ENCODE data around the gene TMUB1.

Gene TMUB1

GRCh38 chr7:151116603-151117440 lies 33.5 kb upstream of the TMUB1 start:
- H2AFZ ChIP-seq (ENCODE audit: low read depth): no peak overlapping the region
- no peak overlapping the region for H3K4me2 ChIP-seq
- H3K27me3 ChIP-seq (ENCODE audit: insufficient read depth, low read depth): no peaks in the 10 kb centered on the region
- H3K9ac ChIP-seq: no peak overlapping the region
- no peaks in the 10 kb centered on the region for H3K4me1 ChIP-seq (ENCODE audit: low read depth, poor library complexity, severe bottlenecking)
- H3K27ac ChIP-seq: no peak overlapping the region
- H3K4me3 ChIP-seq (IDR thresholded peaks at IDR 0.05; ENCODE audit: insufficient read depth, low read depth, low read length): no peak overlapping the region
- peaks cover 2% of the 10 kb centered on the region; the same call in 1 of the 2 replicates for H4K20me1 ChIP-seq (ENCODE audit: insufficient read depth)
- no peak for TF ChIP-seq CTCF (conservative IDR thresholded peaks at IDR 0.05; ENCODE audit: low read depth, low read length)
- peaks cover 16% of the 10 kb centered on the region; the same call in 1 of the 2 replicates for H3K79me2 ChIP-seq (ENCODE audit: insufficient read depth, low read depth)
- H3K36me3 ChIP-seq (ENCODE audit: insufficient read depth): peaks cover 5% of the 10 kb centered on the region; the same call in 1 of the 2 replicates

GRCh38 chr7:151115836-151116418 lies 32.6 kb upstream of the TMUB1 start:
- TF ChIP-seq CTCF (conservative IDR thresholded peaks at IDR 0.05; ENCODE audit: low read depth, low read length): no peak
- Histone ChIP-seq H3K27ac (no peak overlapping the region), H2AFZ (ENCODE audit: low read depth) (no peak overlapping the region), H3K9ac (no peak overlapping the region), H4K20me1 (ENCODE audit: insufficient read depth) (peaks cover 7% of the 10 kb centered on the region; the same call in 1 of the 2 replicates), H3K4me1 (ENCODE audit: low read depth, poor library complexity, severe bottlenecking) (peaks cover 4% of the 10 kb centered on the region), H3K4me2 (no peak overlapping the region), H3K79me2 (ENCODE audit: insufficient read depth, low read depth) (peaks cover 23% of the 10 kb centered on the region; the same call in 1 of the 2 replicates), H3K4me3 (IDR thresholded peaks at IDR 0.05; ENCODE audit: insufficient read depth, low read depth, low read length) (no peak overlapping the region), H3K36me3 (ENCODE audit: insufficient read depth) (peaks cover 5% of the 10 kb centered on the region; the same call in 1 of the 2 replicates), H3K27me3 (ENCODE audit: insufficient read depth, low read depth) (no peaks in the 10 kb centered on the region)

- Histone ChIP-seq H3K36me3 (ENCODE audit: insufficient read depth) (peaks cover under 1% of the 10 kb centered on the region; the same call in 1 of the 2 replicates), H2AFZ (ENCODE audit: low read depth) (no peak overlapping the region), H3K79me2 (ENCODE audit: insufficient read depth, low read depth) (peaks cover 23% of the 10 kb centered on the region; the same call in 1 of the 2 replicates), H3K4me3 (IDR thresholded peaks at IDR 0.05; ENCODE audit: insufficient read depth, low read depth, low read length) (no peak overlapping the region), H3K27me3 (ENCODE audit: insufficient read depth, low read depth) (no peaks in the 10 kb centered on the region), H3K4me2 (no peak overlapping the region), H4K20me1 (ENCODE audit: insufficient read depth) (peaks cover 13% of the 10 kb centered on the region; the same call in 1 of the 2 replicates), H3K4me1 (ENCODE audit: low read depth, poor library complexity, severe bottlenecking) (peaks cover 9% of the 10 kb centered on the region), H3K9ac (no peak overlapping the region), H3K27ac (no peak overlapping the region)
- no peak for TF ChIP-seq CTCF (conservative IDR thresholded peaks at IDR 0.05; ENCODE audit: low read depth, low read length)
Observed at GRCh38 chr7:151115121-151115835, 32.0 kb upstream of the TMUB1 start.

Data from KMS-11 (cell line).